GM21447 (cell line): ENCODE data around the gene KRT86.
"Not testable (repeated sequence)": the region's sequence is repeated elsewhere in the genome, so short reads cannot be mapped to it uniquely, and the experiment has no call there.

Experiments
- ATAC-seq: cut with Tn5 transposase; IDR thresholded peaks from one replicate; pipeline ENCODE4 v1.9.1; 2021; ENCODE audit not compliant: unreplicated experiment

The KRT86 gene

DNA sequence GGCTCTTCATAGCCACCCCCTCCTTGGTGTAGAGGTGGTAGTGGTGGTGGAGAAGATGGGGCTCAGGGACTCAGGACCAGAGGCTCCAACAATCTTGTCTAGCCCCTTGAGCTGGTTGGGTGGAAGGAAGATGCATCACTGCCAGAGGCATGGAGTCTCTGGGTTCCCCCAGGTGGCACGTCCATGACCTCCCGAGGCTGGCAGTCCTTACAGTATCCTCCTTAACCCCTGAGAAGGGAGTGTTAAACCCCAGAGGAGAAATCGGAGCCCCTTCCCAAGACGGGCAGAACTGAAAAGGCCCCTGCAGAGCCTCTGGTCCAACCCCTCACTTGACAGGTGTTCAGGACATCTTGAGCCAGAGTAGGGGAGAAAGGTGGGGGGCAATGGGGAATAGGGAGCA lies 37.6 kb downstream of the KRT86 start:
- no peak for ATAC-seq

DNA sequence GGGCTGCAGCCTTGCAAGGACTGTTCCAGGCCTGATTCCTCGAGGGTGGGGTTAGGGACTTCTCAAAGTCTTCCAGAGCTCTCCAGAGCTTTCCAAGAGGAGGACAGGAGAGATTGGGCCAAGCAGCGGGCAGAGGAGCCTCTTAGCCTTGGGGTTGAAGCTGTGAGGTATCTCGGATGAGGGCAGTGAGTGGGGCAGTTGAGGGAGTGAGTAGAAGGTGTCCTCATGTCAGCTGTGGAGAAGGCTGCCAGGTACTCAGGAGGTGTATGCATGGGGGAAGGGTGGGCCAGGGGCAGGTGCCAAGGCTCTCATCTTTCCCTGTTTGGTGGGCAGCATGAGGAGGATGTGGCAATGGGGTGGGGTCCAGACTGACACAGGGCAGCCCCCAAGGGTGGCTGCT lies 39.0 kb downstream of the KRT86 start:
- ATAC-seq: no peak

DNA sequence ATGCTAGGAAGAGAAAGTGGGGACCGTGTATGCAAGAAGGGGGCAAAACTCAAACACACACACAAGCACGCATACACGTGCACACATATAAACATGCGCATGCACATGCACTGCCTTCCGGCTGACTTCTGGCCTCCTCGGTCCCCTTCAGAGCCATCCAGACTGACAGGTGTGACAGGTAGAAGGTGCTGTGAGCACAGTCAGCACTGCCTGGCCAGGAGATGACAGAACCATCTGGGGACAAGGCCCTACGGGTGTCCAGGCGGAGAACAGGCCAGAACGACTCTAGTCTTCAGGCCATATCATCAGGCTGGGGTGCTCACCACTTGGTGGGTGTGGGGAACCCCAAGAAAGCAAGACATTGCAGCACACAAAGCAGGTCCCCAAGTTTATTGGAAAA lies 39.5 kb downstream of the KRT86 start:
- no peak for ATAC-seq

DNA sequence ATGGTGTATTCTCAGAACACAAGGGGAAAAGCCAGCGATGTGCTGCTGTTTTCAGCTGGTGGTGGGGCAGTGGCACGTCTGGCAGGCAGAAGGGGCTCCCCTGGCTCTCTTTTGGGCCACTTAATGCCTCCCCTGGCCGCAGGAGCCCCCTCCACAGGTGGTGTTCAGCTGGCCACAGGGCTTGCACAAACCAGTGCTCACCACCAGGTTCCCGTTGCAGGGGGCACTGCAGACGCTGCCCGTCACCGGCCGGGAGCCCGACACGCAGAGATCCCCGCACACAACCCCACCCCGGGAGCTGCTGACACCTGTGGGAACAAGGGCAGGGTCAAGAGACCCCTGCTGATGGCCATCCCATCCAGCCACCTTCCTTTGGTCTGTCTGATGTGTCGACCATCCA lies 40.1 kb downstream of the KRT86 start:
- ATAC-seq: no peak

DNA sequence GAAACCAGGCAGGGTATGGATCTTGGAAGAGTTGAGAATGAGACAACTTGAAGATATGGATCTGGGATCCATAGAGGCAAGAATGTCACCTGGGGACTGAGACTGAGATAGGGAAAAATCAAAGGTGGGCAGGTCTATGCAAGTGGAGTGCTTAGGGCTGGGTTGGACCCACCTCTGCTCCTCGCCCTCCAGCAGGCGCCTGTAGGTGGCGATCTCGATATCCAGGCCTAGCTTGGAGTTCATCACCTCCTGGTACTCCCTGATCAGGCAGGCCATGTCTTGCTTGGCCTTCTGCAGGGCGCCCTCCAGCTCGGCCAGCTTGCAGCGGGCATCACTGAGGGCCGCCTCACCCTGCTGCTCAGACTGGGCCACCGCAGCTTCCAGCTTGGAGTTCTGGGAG lies 41.3 kb downstream of the KRT86 start:
- ATAC-seq: not testable (repeated sequence)

DNA sequence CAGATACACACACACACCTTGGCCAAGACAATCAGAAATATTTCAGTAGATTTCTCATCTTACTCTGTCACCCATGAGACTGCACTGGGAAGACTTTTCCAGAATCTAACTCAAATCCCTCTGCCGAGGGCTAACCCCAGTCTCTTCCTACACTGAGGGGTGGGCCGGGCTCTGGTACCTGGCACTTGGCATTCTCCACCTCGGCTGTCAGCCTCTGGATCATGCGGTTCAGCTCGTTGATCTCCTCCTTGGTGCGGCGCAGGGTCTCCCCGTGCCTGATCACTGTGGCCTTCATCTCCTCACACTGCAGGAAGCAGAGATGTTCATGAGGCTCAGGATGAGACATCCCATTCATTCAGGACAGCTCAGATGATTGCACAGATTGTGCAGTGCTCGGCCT lies 41.8 kb downstream of the KRT86 start:
- no peak for ATAC-seq

DNA sequence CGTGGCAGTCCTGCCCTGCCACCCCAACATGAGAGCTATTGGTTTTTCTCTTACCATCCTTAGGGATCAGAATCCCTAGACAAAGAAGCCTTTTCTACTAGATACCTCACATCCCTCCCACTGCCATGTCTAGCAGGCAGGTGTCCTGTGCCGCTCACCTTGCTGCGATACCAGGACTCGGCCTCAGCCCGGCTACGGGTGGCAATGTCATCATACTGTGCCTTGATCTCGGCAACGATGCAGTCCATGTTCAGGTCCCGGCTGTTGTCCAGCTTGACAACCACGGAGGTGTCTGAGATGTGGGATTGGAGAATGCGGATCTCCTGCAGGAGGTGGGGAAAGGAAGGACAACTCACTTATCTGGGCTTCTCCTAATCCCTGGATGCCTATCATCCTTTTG lies 42.3 kb downstream of the KRT86 start:
- ATAC-seq: no peak

DNA sequence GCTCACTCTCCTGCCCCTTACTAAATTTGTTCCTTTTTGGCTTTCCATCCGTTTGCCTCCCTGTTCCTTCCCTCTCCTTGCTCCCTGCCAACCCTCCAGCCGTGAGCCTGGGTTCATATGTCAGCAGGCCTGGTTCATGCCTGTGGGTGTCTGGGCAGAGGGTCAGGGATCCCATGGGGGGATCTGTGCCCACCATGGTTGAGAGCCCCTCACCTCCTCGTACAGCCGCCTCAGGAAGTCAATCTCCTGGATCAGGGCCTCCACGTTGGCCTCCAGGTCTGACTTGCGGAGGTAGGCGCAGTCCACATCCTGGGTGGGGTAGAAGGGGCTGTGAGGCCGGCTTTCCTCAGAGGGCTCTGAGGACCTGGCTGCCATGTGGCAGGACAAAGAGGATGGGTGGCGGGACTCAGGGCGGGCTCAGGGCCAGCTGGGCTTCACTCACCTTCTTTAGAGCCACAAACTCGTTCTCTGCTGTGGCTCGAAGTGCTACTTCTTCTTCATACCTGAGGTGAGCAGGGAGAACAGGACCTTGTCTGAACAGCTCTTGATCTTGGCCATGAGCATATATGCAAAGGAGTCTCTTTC lies 43.1 kb downstream of the KRT86 start:
- ATAC-seq: no peak

DNA sequence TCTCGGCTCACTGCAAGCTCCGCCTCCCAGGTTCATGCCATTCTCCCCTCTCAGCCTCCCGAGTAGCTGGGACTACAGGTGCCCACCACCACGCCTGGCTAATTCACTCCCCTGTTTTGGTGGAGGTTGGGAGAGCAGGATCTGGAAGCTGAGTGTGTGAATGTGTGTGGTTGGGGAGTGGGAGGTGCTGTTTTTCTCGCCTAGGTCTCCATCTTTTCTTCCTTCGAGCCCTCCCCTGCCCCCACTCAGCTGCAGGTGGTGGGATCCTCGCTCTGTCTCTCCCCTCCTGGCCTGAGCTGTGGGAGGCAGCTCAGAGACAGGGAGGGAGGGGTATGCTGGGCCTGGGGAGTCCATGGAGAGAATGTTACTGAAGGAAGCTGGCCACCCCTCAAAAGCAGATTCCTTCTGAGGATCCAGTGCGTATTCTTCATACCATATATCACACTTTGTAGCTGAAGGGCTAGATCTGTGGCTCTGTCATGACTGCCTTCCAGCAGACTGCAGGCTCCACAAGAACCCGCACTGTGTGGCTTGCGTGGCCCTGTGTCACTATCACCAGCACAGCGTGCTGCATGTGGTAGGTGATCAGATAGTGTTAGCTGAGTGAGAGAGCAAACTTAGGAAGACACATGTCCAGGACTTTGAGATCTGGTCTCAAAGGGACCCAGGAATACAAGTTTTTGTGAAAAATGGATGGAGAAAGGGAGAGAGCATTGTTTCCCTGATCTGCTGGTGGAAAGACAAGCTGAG lies 44.0 kb downstream of the KRT86 start:
- ATAC-seq: no peak

DNA sequence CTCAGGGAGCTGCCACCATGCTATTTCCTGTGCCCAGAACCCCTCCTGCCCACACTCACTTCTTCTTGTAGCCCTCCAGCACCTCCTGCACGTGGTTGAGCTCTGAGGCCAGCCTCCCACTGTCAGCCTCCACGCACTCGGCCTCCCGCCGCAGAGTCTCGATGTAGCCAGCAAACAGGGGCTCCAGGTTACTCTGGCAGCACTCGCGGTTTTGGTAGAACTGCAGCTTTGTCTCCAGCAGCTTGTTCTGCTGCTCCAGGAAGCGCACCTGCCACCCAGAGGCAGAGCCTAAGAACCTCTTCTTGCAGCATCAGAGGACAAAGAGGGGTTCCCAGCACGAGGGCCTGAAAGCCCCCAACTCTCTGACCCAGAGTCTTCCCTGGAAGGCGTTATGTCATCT lies 44.7 kb downstream of the KRT86 start:
- no peak for ATAC-seq

DNA sequence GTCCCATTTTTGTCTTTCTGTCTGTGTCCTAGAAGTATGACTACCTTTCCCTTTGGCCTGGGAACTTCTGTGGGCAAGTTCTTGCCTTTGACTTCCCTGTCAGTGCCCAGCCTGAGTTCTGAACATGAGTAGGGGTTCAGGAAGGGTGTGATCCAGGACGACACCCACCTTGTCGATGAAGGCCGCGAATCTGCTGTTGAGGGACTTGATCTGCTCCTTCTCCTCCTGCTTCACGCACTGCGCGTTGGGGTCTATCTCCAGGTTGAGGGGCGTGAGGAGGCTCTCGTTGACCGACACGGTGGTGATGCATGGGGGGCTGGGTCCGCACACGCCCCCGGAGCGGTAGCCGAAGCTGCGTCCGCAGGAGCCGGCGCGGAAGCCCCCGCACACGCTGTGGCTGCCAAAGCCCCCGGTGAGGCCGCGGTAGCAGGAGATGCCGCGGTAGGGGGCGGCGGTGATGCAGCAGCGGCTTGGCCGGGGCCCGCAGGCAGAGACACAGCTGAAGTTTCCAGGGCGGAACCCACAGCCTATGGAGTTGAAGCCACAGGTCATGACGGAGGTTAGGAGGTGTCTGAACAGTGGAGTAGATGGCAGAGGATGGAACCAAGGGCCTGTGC lies 46.4 kb downstream of the KRT86 start, which contains the start of gene KRT83:
TSS of gene KRT83 (minus strand) at position 615 of the 617 bp plus-strand sequence. CDS start at position 552, 63 bp downstream.
- no peak for ATAC-seq

DNA sequence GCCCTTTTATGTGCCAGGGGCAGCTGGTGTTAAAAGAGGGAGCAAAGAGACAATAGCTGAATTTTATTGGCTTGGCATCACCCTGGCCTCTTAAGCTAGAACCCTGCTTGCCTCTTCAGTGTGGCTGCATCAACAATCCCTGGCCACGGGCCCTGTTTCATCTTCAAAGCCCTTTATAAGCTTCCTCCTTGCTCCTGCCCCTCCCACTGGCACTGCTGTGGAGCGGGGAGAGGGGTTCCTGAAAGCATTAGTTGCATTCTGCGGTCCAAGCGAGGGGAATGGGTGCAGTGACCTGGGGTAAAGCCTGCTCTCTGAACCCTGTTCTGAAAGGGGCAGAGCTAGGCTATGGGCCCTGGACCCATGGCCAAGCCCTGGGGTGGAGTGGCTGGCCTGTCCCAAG lies 47.0 kb downstream of the KRT86 start:
- no peak for ATAC-seq

DNA sequence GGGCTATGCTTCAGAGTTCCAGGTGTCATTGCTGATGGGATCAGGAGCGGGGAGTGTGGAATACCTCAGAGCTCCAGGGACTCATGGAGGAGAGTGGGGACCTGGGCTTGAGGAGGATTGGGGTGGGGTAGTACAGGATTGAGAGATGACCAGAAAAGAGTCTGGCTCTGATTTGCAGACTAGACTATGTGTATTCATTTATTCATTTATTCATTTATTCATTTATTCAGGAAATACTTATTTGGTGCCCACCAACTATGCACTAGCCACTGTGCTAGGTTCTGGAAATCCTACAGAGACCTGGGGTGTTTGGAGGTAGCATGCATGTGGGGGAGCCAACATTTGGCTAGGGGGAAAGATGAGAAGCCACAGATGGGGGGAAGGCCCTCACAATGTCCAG lies 47.6 kb downstream of the KRT86 start:
- ATAC-seq: no peak

DNA sequence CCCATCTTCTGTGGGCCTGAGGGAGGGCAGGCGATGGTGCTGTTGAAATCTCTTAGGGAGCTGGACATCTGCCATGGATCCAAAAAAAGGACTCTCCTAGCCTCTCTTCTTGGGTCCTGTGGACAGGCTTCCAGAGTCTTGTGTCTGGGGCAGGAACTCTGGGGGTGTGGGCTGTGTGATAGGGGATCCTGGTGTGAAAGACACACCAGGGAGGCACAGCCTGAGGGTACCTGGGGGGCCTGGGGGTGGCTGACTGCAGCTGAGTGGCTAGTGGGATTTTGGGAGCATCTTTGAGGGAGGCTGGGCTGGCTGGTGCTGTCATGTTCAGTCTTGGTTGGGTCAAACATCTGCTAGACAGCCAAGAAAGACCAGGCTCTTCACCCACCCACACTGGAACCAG lies 48.6 kb downstream of the KRT86 start:
- ATAC-seq: no peak

DNA sequence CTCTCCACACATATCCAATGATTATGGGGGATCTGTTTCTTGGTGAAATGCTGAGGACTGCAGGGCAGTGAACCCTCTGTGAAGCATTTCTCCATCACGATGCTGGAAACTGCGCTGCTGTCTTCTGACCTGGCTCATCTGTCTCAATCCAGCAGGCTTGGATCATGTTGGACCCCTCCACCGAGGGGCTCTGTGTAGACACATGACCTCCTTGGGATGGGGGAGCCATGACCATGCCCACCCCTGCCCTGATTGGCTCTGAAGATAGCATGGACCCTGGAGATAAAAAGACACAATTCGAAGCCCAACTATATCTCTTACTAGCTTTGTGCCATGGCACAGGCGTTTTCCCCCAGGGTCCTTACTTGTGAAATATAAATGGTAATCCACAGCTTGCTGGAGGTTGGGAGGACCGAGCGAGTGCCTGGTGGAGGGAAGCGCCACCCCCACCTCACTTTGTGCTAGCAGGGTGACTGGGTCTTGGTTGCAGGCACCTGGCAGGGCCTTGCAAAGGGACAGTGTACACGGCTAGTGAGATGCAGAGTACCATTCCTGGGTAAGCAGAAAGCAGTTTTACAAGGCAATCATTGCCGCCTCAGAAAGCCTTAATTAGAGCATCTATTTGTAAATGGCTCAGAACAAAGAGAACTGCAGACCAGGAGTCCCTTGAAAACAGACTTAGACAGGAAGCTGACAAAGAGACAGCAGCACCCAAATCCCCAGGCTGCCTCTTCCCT lies 49.1 kb downstream of the KRT86 start:
- no peak for ATAC-seq

DNA sequence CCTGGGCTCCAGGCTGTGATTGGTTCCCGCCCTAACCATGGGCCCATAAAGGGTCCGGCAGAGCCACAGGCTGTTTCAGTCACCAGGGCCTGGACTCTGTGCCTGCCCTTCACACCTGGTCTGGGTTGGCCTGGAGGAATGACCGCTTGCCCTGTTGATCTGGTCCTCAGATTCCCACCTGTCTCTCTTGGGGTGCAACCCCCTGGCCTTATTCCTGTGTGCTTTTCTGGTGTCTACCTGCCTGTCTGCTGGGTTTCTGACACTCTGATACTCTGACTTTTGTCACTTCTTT lies 49.7 kb downstream of the KRT86 start:
- ATAC-seq: no peak

DNA sequence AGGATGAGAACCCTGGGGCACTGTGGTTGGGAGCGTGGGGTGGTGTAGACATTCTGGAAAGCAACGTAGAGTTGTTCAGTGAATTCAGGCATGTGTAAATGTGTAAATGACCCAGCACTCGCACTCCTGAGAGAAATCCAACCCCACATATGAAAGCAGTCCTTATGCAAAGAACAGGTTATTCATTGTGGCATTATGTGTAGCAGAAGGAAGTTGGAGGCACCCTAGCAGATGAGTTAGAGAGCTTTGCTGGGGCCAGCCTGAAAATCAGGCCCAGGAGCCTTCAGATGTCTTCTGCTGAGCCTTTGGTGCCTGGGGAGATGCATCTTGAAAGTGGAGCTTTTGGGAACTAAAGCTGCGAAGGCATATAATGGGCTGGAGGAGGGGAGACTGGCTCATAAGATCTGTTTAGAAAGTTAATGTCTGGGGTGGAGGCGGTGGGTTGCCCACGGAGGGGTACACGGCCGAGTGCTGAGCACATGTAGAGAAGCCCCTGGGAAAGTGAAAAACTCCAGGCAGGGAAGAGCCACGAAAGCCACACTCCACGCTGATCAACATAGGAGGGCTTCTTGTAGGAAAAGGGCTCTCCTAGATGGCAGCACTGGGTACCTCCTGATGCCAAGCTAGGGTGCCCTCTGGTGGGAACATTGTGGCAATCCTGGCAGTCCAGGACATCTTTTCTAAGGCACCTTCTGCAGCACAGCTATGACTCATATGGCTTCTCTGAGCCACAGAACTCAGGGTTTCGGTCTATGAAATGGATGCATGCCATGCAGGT lies 52.8 kb downstream of the KRT86 start:
- ATAC-seq: peak; percentile 98

DNA sequence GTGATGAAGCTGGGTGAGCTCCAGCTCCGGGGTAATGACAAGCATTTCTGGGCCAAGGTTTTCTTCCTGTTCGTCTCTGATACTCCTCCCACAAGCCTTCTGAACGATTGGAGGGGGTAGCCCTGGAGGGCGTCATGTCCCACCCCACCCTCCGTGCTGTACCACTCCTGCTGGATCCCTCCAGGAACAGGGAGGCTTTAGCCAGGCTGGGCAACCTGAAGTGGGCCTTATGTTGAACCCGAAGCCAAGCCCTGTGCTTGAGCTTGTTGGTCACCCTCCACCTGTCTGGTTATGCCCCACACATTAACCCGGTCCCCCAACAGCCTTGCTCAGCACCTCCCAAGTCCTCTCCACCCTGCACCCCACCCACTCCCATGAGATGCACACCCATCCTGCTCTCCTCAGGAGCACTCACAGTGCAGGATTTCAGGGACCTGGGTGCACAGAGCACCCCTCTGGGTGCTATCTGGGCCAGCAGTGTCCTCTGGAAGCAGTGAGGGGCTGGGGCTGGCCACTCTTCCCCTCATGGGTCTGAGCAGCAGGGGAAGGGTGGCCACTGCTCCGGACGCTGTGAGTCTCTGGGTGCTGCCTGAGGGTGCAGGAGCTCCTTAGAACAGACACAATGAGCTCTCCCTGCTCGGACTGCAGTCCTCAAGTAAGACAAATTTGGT lies 53.5 kb downstream of the KRT86 start:
- ATAC-seq: no peak

DNA sequence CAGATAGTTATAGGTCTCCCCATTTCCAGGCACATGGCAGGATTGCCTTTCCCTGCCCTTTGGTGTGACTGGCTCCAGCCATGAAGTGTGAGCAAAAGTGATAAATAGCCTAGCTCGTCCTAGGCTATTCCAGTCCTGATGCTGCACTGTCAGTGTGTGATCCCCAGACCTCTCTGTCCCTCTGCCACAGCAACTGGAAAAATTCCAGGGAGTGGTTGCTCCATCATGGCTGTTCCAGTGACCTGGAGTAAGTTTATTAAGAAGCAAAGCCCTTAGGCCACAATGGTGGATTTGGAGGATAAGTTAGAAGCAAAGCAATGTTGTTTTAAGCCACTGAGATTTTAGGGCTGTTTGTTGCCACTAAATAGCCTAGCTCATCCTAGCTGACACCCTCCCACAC lies 56.6 kb downstream of the KRT86 start:
- ATAC-seq: no peak

DNA sequence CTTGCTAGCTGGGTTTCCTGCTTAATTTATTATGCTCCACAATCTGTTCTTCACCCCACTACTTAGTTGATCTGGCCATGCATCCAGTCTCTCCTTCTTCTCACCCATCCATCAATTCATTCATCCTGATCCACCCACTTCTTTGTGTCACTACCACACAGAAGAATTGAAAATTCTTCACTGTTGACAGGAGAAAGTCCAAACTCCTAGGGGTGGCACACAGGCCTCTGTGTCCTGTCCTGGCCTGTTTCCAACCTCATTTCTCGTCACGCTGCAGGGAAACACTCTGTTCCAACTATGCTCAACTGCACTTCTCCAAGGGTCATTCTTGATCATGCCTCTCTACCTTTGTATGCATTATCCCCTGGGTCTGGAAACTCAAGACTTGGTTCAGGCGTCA lies 57.4 kb downstream of the KRT86 start:
- no peak for ATAC-seq

DNA sequence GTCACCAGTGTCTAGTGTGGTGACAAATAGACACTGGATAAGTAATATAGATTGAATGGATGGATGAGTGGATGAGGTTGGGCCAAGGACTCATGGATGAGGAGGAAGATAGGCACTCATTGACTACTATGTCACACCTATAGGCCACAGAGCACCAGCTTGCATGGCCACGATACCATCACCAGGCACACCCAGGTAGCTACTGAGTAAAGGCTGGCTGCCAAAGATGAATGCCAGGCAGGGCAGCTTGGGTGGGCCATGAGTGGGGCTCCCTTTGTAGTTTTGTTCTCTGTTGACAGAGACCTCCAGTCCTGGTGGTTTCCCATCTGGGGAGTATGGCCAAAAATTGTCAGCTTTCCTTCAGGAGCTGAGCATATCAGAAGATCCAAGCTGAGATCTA lies 57.9 kb downstream of the KRT86 start:
- no peak for ATAC-seq
